ENCODE results near the gene FOXP1. TPM values are rescaled to one million over a fixed set of nuclear protein-coding genes. Genes with fewer than 3 reads are reported as not detected.

The FOXP1 gene
- total RNA-seq, 2 donors from 2014 or later: 41.7 to 94.3 TPM

- H3K9me3 ChIP-seq (ENCODE audit: control insufficient read depth, low read length): no peaks in the 10 kb centered on the region
- no peaks in the 10 kb centered on the region for H3K27me3 ChIP-seq (ENCODE audit: control insufficient read depth, insufficient read depth, low read length, poor library complexity, severe bottlenecking)
- Mint-ChIP-seq H3K9me3 (no peaks in the 10 kb centered on the region), H3K4me3 (no peak overlapping the region), H3K36me3 (ENCODE audit: low read depth) (no peaks in the 10 kb centered on the region), H3K27ac (no peak overlapping the region), H3K4me1 (peaks cover 29% of the 10 kb centered on the region), H3K27me3 (ENCODE audit: insufficient read depth) (no peaks in the 10 kb centered on the region)
- TF ChIP-seq, protein P1, sequence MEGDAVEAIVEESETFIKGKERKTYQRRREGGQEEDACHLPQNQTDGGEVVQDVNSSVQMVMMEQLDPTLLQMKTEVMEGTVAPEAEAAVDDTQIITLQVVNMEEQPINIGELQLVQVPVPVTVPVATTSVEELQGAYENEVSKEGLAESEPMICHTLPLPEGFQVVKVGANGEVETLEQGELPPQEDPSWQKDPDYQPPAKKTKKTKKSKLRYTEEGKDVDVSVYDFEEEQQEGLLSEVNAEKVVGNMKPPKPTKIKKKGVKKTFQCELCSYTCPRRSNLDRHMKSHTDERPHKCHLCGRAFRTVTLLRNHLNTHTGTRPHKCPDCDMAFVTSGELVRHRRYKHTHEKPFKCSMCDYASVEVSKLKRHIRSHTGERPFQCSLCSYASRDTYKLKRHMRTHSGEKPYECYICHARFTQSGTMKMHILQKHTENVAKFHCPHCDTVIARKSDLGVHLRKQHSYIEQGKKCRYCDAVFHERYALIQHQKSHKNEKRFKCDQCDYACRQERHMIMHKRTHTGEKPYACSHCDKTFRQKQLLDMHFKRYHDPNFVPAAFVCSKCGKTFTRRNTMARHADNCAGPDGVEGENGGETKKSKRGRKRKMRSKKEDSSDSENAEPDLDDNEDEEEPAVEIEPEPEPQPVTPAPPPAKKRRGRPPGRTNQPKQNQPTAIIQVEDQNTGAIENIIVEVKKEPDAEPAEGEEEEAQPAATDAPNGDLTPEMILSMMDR (conservative IDR thresholded peaks at IDR 0.05): no peak
- no peaks in the 10 kb centered on the region for H3K36me3 ChIP-seq (ENCODE audit: control insufficient read depth, insufficient read depth, low read length)
- DNase-seq: no peak
- no peak overlapping the region for H3K27ac ChIP-seq (ENCODE audit: low read depth, low read length)
- peaks cover 5% of the 10 kb centered on the region for H3K4me1 ChIP-seq (ENCODE audit: control insufficient read depth, insufficient read depth, low read length)
- H3K4me3 ChIP-seq (ENCODE audit: low read length): no peak overlapping the region
- H3K9ac ChIP-seq (ENCODE audit: extremely low read depth, low read length, poor library complexity, severe bottlenecking): no peak overlapping the region
- WGBS, 2 experiments (ENCODE audit: insufficient coverage in 1 of 2, insufficient read length in 1 of 2): 89 to 93% methylated on average over 3 to 4 of the region's 4 CpGs
These were observed 137.3 kb downstream of the FOXP1 start for GRCh38 chr3:71446260-71446659.

DNA sequence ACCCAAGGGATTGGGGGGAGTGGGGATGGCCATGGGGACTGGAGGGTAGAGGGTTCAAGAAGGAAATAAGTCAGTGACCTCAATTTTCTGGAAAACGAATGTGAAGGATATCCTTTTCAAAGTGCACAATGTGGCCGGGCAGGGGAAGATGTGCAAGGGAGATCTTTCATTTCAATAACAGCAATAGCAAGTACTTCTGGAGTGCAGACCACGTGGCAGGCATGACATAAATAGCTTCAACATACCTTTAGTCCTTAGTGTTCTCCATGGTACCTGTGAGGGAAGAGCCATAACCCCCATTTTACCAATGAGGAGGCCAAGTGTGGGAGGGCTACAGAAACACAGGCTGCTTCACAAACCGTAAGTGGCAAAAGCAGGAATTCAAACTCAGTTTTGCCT, 138.7 kb downstream of the FOXP1 start:
- Histone ChIP-seq H3K27ac (ENCODE audit: low read depth, low read length) (no peak overlapping the region), H3K9ac (ENCODE audit: extremely low read depth, low read length, poor library complexity, severe bottlenecking) (no peak overlapping the region), H3K36me3 (ENCODE audit: control insufficient read depth, insufficient read depth, low read length) (no peaks in the 10 kb centered on the region), H3K27me3 (ENCODE audit: control insufficient read depth, insufficient read depth, low read length, poor library complexity, severe bottlenecking) (no peaks in the 10 kb centered on the region), H3K4me3 (ENCODE audit: low read length) (no peak overlapping the region), H3K9me3 (ENCODE audit: control insufficient read depth, low read length) (no peaks in the 10 kb centered on the region), H3K4me1 (ENCODE audit: control insufficient read depth, insufficient read depth, low read length) (no peaks in the 10 kb centered on the region)
- peaks cover 17% of the 10 kb centered on the region for H3K4me1 Mint-ChIP-seq
- DNase-seq: no peak
- H3K4me3 Mint-ChIP-seq: no peak overlapping the region
- no peaks in the 10 kb centered on the region for H3K9me3 Mint-ChIP-seq
- H3K27ac Mint-ChIP-seq: no peak overlapping the region
- no peaks in the 10 kb centered on the region for H3K27me3 Mint-ChIP-seq (ENCODE audit: insufficient read depth)
- H3K36me3 Mint-ChIP-seq (ENCODE audit: low read depth): no peaks in the 10 kb centered on the region
- TF ChIP-seq, protein P1 (conservative IDR thresholded peaks at IDR 0.05): no peak
- 90 to 100% methylated on average over 3 to 4 of the region's 4 CpGs for WGBS, 2 experiments (ENCODE audit: insufficient coverage in 1 of 2, insufficient read length in 1 of 2)

DNA sequence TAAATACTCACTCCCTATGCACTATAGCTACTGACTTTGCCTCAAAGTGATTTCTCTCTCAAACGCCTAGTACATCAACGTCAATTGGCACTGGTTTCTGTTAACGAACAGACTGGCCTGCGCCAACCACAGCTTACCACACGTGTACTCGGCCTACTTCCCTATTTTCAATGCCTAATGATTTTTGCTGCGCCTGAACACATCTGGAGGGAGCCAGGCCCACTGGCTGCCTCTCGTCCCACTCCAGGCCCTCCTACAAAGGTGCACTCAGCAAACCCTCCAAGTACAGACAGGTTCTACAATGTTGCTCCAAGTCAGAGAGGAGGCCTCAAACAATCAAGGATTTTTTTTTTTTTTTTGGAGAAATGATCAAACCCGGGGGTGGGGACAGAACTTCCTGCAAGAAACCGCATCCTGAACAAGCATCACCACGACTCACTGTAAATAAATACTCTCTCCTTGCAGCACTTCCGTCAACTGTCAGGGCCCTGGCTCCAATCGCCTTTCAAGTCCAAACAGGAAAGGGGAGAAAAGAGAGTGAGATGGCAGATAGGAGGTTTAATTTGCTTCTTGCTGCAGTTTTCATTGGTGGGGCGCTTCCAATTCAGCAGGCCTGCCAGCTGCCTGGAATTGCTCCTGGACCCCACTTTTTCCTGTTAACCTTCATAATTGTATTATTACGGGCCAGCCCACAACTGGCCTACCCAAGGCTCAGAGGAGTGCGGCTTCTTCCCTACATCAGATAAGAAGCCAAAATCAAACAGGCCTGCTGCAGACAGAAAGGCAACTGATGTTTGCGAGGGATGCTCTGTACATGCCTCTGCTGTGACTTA, 139.3 kb downstream of the FOXP1 start:
- H3K4me1 Mint-ChIP-seq: peaks cover 13% of the 10 kb centered on the region
- Histone ChIP-seq H3K4me1 (ENCODE audit: control insufficient read depth, insufficient read depth, low read length) (no peaks in the 10 kb centered on the region), H3K27me3 (ENCODE audit: control insufficient read depth, insufficient read depth, low read length, poor library complexity, severe bottlenecking) (no peaks in the 10 kb centered on the region), H3K9me3 (ENCODE audit: control insufficient read depth, low read length) (no peaks in the 10 kb centered on the region), H3K9ac (ENCODE audit: extremely low read depth, low read length, poor library complexity, severe bottlenecking) (no peak overlapping the region), H3K4me3 (ENCODE audit: low read length) (no peak overlapping the region), H3K36me3 (ENCODE audit: control insufficient read depth, insufficient read depth, low read length) (no peaks in the 10 kb centered on the region), H3K27ac (ENCODE audit: low read depth, low read length) (no peak overlapping the region)
- no peak for DNase-seq
- H3K27me3 Mint-ChIP-seq (ENCODE audit: insufficient read depth): no peaks in the 10 kb centered on the region
- no peaks in the 10 kb centered on the region for H3K9me3 Mint-ChIP-seq
- TF ChIP-seq, protein P1 (conservative IDR thresholded peaks at IDR 0.05): no peak
- no peak overlapping the region for H3K27ac Mint-ChIP-seq
- H3K36me3 Mint-ChIP-seq (ENCODE audit: low read depth): no peaks in the 10 kb centered on the region
- no peak overlapping the region for H3K4me3 Mint-ChIP-seq
- 90 to 98% methylated on average over 11 to 17 of the region's 17 CpGs for WGBS, 2 experiments (ENCODE audit: insufficient coverage in 1 of 2, insufficient read length in 1 of 2)
